CD4-positive, alpha-beta T cell treated with Interleukin-17A for 1 hour (primary cell): ENCODE results near the gene RAB35.

ENCODE experiments used
- DNase-seq: peaks from one replicate; pipeline ENCODE4 v3.0.0-alpha.2; 2020

Gene RAB35

DNA sequence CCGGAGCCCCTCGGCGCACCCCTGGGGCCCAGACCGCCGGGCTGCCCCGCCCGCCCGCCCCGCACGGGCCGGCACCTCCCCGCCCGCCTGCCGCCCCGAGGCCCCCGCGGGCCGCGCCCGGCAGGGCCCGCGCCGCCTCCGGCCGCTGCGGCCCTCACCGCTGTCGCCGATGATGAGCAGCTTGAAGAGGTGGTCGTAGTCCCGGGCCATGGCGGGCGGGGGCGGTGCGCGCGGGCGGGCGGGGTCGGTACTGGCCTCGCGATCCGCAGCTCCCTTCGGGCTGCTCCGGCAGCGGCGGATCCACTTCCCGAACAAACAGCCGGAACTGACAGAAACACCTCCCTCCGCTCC lies at the start of gene RAB35:
TSS of gene RAB35 (minus strand) at position 313 of the 351 bp plus-strand sequence. CDS start at position 210, 103 bp downstream.
- no peak for DNase-seq

DNA sequence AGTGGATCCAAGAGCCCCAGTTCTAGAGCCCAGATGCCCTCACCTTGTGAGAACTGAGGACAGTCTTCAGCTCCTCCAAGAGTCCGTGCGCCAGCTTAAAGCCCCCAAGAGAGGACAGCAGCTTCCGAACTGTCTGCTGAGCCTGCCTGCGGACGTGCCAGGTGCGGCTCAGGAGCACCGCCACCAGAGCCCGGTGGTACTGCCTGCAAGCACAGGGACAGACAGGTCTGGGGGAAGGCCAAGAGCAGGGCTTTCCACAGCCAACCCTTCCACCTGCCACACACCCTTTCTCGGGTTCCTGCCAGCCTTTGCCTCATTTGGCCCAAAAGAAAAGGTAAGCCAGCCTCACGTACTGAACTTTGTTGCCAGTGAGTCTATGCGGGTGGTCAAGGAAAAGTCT lies 47.7 kb upstream of the RAB35 start:
- DNase-seq = no peak

- no peak for DNase-seq
Observed at GRCh38 chr12:120162763-120163162, 46.2 kb upstream of the RAB35 start.

DNA sequence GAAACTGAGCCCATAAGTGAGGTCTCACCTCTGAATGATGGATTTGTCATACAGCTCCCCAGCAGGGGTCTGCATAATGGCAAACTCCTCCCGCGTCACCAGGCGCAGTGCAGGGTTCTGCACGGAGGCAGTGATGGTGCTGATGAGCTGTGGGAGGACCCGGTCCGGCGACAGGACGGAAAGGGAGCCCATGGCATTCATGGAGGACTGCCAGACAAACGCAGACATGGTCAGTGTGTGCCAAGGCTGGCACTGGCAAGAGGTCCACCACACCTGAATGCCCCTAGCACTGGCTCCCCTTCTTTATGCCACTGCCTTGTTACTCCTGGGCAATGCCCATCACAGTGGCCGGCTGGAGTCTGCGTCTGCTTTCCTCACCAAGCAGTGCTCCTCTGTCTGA lies 45.3 kb upstream of the RAB35 start:
- DNase-seq = no peak

DNA sequence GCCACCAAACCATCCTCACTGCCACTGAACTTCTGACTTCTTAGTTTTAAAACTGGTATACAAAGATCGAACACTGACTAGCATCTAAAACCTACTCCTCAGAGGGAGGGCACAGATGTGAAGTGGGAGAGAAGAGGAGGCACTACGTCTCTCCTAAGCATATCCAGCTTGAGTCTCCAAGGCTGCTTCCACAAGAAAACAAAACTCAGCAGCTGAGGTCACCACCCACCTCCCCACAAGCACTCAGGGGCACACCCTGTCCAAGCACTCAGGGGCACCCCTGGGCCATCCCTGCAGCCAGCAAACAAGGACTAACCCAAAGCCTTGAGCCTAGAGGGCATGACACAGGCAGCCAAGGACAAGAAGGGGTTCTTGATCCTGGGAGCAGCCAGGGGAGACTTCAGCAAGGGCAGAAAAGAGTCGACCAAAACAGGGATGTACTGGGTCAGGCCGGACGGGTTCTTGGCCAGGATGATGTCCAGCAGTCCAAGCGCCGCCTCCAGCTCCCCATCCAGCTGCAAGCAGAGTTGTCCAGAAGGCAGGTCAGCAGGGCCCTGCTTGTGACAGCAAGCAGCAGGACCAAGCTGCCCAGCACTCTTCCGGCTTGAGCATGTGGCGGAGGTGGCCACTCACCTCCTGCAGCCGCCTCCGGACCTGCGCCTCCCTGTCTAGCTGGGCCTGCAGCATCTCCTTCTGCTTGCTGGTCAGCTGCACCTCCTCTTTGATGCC lies 43.1 kb upstream of the RAB35 start:
- DNase-seq = no peak

DNA sequence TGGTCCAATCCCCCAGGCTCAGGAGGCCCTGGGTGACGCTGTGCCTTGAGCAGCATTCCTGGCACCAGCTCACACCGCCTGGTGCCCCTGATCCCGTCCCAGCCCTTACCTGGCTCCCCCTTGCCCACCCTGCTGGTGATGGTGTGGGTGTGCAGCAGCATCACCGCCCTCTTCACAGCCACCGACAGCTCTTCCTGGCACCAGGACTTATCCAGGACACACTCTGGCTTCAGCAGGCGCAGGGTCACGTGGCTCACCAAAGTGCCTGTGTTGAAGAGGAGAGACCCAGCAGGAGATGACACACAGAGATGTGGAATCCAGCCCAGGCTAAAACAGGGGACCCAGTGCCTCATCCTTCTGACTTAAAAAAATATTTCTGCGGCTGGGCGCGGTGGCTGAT lies 41.8 kb upstream of the RAB35 start:
- DNase-seq = no peak

DNA sequence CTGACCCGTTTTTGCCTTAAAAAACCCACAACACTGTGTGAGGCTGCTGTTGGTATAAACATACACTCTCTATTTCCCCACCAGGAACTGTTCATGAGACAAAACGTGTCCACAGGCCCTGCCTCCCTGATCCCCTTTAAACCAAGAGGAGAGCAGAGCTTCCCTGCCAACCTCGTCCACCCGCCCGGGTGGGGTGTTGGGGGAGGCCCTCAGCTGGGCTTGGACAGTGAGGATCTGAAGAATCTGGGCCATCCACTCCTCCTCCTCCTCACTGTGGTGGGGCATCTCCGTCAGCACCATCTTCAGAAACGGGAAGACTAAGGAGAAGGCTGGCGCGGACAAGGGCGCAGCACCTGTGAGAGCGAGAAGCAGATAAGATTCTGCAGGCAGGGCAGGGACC lies 41.1 kb upstream of the RAB35 start:
- DNase-seq = no peak

DNA sequence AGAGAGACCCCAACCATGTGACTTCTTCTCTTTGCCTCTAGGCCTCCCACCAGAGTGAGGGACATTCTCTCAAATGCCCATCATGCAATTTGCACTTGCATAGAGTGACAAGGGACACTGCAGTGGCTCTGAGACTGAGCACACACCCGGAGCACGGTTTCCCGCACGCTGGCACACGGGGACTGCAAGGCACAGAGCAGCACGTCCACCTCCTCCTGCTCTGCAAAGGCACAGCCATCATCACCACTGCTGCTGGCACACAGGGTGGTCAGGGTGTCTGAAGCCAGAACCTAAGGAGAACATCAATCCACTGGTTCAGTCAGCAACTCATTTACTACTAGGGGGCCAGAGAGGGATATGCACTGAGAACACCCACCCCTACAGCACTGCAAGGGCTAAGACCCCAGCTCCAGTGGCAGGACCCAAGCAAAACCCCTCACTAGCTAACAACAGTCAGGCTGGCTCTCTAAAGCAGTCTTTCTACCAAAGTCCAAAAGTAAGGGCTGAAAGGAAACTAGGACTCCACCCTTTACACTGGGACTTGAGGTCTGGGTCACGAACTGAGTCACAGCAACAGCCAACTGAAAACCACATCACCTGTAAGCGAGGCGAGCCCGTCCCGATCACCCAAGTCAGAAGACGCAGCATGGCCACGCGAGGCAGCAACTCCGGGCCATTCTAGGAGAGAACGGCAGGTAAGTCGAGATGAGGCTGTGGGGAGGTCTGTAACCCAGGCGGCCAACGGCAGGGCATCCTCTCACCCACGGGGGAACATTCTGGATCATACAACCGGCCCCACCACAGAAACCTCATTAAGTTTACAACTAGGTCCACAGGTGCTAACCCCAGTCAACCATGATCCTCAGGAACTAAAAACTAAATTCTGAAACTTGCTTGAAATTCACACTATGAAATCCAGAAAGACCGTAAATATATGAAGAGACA lies 40.0 kb upstream of the RAB35 start:
- DNase-seq = peak; percentile 4

- DNase-seq = no peak
Observed at GRCh38 chr12:120155072-120155471, 38.5 kb upstream of the RAB35 start.

- no peak for DNase-seq
Observed at GRCh38 chr12:120150919-120151525, 34.5 kb upstream of the RAB35 start.

DNA sequence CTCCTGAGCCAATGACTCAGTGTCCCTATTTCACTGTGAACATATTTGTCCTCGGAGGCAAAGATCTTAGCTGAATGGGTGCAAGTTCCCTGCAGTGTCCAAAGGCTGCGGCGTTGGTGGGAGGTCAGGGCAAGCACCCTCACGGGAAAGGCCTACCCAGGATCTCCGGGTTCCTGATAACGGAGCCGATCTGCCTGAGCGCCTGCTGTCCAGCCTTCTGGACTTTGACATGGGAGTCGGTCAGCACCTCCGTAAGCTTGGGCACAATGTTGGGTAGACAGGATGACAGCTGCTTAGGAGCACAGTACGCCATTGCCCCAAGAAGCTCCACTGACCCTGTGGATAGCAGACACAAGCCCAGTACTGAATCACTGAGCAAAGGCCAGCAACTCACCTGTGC lies 31.5 kb upstream of the RAB35 start:
- no peak for DNase-seq

DNA sequence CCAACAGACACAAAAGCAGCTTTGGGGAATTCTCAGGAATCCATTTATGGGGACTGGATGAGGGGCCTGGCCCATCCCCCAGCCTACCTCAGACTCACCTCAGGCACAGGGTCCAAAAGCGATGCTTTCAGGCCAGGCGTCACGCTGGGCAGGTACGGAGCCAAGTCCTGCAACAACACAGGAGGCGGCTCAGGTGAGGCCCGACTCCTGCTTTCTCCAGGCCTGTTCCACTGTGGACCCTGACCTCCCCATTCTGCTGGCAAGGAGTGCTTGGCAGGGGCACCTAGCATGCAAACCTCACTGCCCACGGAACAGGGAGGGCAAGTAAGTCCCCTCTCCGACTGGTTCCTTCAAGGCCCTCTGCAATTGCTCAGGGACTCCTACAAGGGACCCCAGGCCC lies 28.6 kb upstream of the RAB35 start:
- DNase-seq = no peak

- DNase-seq = no peak
Observed at GRCh38 chr12:120144215-120144614, 27.7 kb upstream of the RAB35 start.

GRCh38 chr12:120142231-120142877 lies 25.8 kb upstream of the RAB35 start:
- no peak for DNase-seq

- no peak for DNase-seq
Observed at GRCh38 chr12:120141336-120141735, 24.8 kb upstream of the RAB35 start.

- DNase-seq = no peak
Observed at GRCh38 chr12:120140603-120141002, 24.1 kb upstream of the RAB35 start.

DNA sequence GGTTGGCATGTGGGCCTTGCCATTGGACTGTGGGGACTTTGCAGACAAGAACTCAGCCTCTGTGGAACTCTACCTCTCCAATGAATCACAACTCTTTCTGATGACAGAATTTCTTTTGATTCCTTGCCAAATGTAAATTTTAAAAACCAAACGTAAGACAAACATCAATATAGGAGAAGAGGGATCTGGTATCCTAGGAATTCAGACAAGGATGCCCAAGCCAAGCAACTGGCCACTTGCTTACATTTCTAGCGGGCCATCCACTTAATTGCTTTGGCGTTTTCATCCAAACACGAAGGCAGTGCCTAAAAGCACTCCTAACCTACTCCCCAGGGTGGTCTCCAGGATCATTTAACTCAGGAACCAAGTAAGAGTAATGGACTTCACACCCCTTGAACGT lies 23.4 kb upstream of the RAB35 start:
- DNase-seq = no peak

- DNase-seq = no peak
Observed at GRCh38 chr12:120138366-120138765, 21.8 kb upstream of the RAB35 start.

DNA sequence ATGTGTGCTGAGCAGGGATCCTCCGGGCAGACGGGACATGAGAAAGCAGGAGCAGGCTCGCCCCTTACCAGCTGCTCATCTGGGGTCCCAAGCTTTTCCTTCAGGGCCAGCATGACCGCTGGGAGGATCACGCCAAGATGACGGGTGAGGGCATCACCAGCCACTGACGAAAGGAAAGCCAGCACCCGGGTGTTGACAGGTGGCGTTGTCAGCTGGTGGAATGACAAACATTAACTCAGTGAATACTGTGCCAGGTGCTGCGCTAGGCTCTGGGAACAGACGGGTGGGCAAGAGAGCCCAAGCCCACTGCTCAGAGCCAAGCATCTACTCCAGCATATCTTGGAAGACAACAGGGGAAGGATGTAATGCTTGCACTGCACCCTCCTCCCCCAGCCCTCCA lies 21.3 kb upstream of the RAB35 start:
- DNase-seq = no peak

- DNase-seq = no peak
Observed at GRCh38 chr12:120136093-120136770, 19.7 kb upstream of the RAB35 start.

DNA sequence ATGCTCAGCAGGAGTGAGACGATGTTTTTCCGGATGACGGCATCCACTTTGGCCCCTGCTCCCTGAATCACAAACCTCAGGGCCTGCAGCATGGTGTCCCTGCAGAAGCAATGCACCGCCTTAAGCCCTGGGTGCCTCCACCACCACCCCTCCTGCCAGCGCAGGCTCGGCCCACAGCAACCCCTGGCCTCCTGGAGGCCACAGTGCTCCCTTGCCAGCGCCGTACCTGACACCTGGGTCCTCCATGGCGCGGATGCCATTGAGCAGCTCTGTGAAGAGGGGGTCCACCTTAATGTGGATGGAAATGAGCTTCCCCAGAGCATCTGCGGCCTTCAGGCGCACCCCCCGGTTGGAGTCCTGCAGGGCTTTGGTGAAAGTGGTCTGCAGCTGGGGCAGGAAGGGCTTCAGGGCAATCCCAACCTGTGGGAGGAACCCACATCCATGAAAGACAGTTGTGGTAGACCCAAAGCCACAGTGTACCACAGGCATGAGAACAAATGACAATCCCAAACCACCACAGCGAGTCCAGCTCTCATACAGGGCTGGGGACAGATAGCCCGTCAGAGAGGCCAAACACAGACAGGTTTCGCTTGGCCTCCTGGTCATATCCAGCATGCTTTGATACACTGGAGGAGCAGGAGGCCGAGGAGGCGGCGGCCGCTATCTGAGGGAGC lies 17.9 kb upstream of the RAB35 start:
- no peak for DNase-seq

- no peak for DNase-seq
Observed at GRCh38 chr12:120132863-120133385, 16.4 kb upstream of the RAB35 start.
